ENCODE results near the gene DCDC2C.

The DCDC2C gene

DNA sequence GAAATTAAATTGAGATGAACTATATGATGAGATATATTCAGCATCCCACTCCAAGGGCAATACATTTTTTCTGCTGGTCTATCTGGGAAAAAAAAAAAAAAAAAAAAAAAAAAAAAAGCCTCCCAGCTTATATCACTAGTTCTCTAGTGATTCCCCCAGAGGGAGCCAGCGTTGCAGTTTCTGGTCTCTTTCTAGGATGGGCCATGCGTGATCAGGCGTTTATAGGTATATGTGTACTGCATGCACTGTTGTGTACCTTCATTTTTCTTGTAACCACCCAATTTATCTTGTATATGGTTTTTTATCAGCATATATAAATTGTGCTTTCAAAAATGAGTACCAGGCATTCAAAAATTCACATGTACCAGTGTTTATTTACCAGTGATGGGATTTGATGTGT lies 35.1 kb downstream of the DCDC2C start:
- Mint-ChIP-seq H3K27me3 (peaks cover 5 to 7% of the 10 kb centered on the region in 2 donors), H3K9me3 (no peaks in the 10 kb centered on the region), H3K4me1 (no peaks in the 10 kb centered on the region), H3K4me3 (no peak overlapping the region), H3K27ac (no peak overlapping the region), H3K36me3 (no peaks in the 10 kb centered on the region)
- no peak for DNase-seq
- ATAC-seq (replicated peaks): peak in 1 of 2 donors; percentile 58

DNA sequence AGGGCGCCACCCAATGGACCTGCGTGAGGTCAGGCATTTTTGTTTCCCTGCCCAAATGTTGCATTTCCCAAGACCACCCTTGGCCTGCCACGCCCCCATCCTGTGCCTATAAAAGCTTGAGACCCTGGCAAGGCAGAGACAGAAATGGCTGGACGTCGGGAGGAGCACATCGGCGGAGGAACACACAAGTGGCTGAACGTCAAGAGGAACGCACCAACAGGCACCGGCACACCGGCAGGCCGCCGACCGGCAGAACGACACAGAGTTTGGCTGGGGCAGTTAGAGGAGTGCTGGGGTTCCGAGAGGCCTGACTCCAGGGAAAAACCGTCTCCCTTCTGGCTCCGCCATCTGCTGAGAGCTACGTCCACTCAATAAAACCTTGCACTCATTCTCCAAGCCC lies 35.9 kb downstream of the DCDC2C start:
- ATAC-seq (replicated peaks) (no peak), DNase-seq (no peak)
- peaks cover 7 to 10% of the 10 kb centered on the region in 2 donors for H3K27me3 Mint-ChIP-seq
- no peak overlapping the region for H3K4me3 Mint-ChIP-seq
- no peak overlapping the region for H3K27ac Mint-ChIP-seq
- no peaks in the 10 kb centered on the region for H3K4me1 Mint-ChIP-seq
- H3K9me3 Mint-ChIP-seq: no peaks in the 10 kb centered on the region
- no peaks in the 10 kb centered on the region for H3K36me3 Mint-ChIP-seq

DNA sequence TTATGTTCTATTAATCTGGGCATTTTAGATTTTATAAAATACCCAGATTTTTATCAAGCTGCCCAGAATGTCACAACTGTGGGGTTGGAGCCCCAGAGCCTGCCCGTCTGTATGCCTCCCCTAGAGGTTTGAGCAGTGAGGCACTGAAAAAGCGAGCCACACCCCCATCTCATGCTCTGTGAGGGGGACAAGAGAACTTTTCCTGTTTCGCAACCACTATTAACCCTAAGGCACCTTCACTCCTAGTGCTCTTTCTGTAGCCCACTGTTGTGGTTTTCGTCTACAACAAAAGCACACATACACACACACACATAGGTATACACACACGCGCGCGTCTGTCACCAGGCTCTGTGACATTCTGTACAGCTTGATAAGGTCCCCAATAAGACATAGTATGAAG lies 38.0 kb downstream of the DCDC2C start:
- H3K4me3 Mint-ChIP-seq: no peak overlapping the region
- ATAC-seq (replicated peaks): no peak
- no peaks in the 10 kb centered on the region for H3K36me3 Mint-ChIP-seq
- no peaks in the 10 kb centered on the region for H3K9me3 Mint-ChIP-seq
- peaks cover 0 to 7% of the 10 kb centered on the region in 2 donors for H3K27me3 Mint-ChIP-seq
- no peak for DNase-seq
- no peak overlapping the region for H3K27ac Mint-ChIP-seq
- no peaks in the 10 kb centered on the region for H3K4me1 Mint-ChIP-seq

DNA sequence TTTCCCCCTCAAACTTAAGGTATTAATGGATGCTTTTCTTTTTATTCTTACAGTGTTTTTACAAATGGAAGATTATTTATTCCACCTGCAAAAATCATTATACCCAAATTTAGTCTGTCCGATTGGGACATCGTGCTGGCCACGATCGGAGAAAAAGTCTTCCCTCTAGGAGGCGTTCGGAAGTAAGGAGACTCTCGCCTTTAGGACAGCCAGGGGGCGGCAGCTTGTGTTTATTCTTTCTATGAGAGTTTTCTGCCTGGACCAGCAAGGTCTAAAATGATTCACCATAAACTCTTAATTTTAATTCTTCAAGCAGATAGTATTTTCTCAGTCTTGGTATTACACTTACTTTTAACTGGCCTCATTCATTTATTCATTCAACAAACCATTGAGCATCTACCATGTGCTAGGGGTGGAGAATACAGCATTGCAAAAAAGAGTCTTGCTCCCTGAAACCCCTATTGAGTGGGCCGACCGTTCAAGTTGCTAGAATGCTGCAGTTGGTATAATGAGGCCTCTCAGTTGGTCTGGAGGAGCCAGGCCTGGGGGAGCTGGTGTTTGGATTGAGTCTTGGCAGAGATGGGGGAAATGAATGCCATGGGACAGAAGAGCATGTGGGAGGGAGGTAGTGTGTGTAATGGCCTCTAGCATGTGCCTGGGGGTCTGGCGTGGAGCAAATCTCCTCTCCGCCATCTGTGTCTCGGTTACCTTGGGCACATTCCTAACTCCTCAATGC lies 38.7 kb downstream of the DCDC2C start:
- peaks cover 0 to 7% of the 10 kb centered on the region in 2 donors for H3K27me3 Mint-ChIP-seq
- DNase-seq (no peak), ATAC-seq (replicated peaks) (no peak)
- no peak overlapping the region for H3K27ac Mint-ChIP-seq
- H3K4me3 Mint-ChIP-seq: no peak overlapping the region
- H3K4me1 Mint-ChIP-seq: no peaks in the 10 kb centered on the region
- H3K36me3 Mint-ChIP-seq: no peaks in the 10 kb centered on the region
- no peaks in the 10 kb centered on the region for H3K9me3 Mint-ChIP-seq

DNA sequence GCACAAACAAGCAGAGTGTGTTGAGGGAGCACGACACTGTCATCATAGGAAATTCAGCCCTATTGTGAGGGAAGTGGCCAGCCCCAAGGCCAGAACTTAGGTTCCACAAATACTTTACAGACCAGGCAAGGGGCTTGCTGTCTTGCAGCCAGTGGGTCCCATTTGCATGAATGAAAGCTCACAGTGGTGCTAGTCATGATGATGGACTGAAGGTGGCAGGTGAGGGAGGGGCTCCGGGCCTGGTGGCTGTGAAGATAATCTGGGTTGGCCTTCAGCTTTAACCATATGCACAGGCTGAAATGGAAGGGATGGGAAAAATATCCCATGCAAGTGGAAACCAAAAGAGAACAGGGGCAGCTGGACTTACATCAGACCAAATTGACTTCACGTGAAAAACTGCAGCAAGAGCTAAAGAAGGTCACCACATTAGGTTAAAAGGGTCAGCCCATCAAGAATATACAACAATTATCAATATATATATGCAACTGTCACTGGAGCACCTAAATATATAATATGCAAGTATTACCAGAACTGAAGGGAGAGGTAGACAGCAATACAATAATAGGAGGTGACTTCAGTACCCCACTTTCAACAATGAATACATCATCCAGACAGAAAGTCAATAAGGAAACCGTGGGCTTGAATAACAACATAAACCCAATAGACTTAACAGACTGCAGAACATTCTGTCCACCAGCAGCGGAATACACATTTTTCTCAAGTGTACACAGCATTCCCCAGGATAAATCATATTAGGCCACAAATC lies 39.6 kb downstream of the DCDC2C start:
- Mint-ChIP-seq H3K4me3 (no peak overlapping the region), H3K36me3 (no peaks in the 10 kb centered on the region), H3K27me3 (peaks cover 4 to 11% of the 10 kb centered on the region in 2 donors), H3K27ac (no peak overlapping the region), H3K9me3 (no peaks in the 10 kb centered on the region), H3K4me1 (no peaks in the 10 kb centered on the region)
- ATAC-seq (replicated peaks): no peak
- DNase-seq: no peak

DNA sequence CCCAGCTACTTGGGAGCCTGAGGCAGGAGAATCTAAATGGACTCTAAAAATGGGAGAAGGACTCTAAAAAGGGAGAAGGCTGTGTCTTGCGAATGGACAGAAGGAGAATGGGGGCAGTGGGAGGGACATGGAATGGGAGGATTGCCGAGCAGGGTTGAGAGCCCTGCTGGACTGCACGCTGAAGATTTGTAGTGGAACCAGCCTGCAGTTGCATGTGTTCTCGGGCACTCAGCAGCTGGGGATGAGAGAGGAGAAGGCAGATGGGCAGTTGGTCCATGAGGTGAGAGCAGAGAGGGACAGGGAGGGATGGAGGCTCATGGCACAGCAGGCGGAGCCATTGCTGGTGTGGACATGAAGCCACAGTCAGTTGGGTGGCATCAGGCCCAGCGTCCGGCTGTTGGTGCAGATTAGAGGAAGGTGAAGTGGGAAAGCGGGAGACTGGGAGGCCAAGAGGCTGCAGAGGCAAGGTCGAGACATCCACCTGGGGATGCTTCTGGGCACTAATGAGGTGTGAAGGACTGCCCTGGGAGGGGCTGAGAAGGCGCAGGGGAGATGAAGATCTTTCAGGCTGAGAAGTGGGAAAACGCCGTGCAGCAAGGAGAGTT lies 40.7 kb downstream of the DCDC2C start:
- no peak for ATAC-seq (replicated peaks)
- no peaks in the 10 kb centered on the region for H3K9me3 Mint-ChIP-seq
- H3K27me3 Mint-ChIP-seq: peaks cover 6 to 13% of the 10 kb centered on the region in 2 donors

DNA sequence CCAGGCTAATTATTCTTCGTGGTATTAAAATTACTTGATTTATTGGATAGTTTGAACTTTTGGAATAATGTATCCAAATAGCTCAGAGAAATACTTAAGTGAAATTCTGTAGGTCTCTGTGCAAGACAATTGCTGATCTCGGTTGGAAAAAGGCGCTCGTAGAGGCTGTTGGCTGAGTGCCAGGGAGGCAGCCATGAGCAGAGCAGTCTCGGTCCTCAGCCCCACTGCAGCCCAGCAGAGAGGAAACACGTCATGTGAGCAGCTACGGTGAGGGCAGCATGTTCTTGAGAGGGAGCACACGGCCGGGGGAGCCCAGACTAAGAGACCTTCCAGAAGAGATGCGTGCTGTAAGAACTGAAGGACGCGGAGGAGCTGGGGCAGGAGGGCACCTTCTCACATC lies 42.5 kb downstream of the DCDC2C start:
- H3K27ac Mint-ChIP-seq: no peak overlapping the region
- no peak overlapping the region for H3K4me3 Mint-ChIP-seq
- ATAC-seq (replicated peaks): no peak
- H3K27me3 Mint-ChIP-seq: peaks cover 6 to 16% of the 10 kb centered on the region in 2 donors
- H3K36me3 Mint-ChIP-seq: no peaks in the 10 kb centered on the region
- no peaks in the 10 kb centered on the region for H3K4me1 Mint-ChIP-seq
- H3K9me3 Mint-ChIP-seq: no peaks in the 10 kb centered on the region
- no peak for DNase-seq

More for the DNA sequence above, 40.7 kb downstream of the DCDC2C start:
- Mint-ChIP-seq H3K36me3 (no peaks in the 10 kb centered on the region), H3K4me1 (no peaks in the 10 kb centered on the region), H3K4me3 (no peak overlapping the region), H3K27ac (no peak overlapping the region)
- DNase-seq: no peak

DNA sequence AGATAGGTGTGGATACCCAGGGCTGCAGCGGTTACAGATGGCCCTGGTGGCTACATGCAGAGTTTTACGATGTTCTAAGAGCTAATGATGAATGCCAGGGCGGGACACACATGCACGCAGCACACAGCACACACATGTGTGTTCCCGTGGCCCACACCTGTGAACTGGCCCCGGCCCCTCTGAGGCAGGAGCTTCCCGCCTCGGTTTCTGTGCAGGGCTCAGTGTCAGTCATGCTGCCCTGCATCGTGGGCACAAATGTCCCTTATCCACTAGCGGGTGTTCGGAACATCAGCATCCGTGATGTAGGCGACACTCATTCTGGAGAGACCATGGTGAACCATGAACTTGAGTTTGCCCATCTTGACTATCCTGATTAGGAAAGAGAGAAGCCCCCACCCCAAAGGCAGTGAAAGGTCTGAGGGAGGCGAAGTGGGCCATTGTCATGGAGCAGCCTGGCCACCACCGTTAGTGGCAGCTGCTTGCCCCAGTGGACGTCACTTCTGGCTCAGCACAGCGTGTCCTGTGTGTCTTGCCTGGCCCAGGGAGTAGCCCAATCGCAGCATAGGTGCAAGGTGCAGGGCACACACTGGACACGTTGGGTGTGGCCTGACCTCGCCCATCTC lies 43.8 kb downstream of the DCDC2C start:
- ATAC-seq (replicated peaks) (no peak), DNase-seq (no peak)
- H3K4me1 Mint-ChIP-seq: no peaks in the 10 kb centered on the region
- no peaks in the 10 kb centered on the region for H3K36me3 Mint-ChIP-seq
- H3K27me3 Mint-ChIP-seq: peaks cover 6 to 16% of the 10 kb centered on the region in 2 donors
- no peak overlapping the region for H3K27ac Mint-ChIP-seq
- H3K4me3 Mint-ChIP-seq: no peak overlapping the region
- H3K9me3 Mint-ChIP-seq: no peaks in the 10 kb centered on the region

DNA sequence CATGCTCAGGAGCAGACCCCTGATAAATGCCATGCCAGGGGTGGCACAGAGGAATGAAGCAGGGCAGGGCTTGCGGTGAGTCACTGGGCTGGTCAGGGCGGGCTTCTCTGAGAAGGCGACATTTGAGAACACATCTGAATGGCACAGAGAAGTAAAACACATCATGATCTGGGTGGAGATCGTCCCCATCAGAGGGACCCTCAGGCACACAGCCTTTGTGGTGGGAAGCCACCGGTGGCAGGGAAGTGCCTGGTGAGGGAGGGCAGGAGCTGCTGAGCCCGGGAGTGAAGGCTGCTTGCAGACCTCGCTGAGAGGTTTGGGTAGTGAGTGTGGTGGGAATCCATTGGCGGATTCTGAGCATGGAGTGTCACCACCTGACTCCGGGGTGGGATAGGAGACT lies 44.5 kb downstream of the DCDC2C start:
- ATAC-seq (replicated peaks) (no peak), DNase-seq (no peak)
- no peak overlapping the region for H3K27ac Mint-ChIP-seq
- H3K9me3 Mint-ChIP-seq: no peaks in the 10 kb centered on the region
- peaks cover 6 to 16% of the 10 kb centered on the region in 2 donors for H3K27me3 Mint-ChIP-seq
- H3K4me3 Mint-ChIP-seq: no peak overlapping the region
- H3K4me1 Mint-ChIP-seq: no peaks in the 10 kb centered on the region
- H3K36me3 Mint-ChIP-seq: no peaks in the 10 kb centered on the region

DNA sequence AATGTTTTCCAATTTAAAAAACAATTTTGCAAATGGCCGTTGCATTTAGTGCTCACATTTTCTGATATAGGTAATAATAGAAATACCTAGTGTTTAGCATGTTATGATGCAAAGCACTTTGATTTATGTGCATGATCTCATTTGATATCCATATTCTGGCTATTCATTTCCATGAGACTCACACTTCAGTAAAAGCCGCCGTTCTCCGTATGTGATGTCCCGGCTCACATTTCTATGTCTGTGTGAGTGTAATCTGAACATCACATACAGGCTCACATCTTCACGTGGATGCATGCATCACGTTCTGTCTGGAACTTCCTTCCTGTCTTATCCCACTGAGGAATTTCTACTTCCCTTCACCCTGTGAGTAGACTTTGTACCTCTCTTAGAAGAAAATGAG lies 45.8 kb downstream of the DCDC2C start:
- Mint-ChIP-seq H3K27me3 (peaks cover 6 to 12% of the 10 kb centered on the region in 2 donors), H3K36me3 (no peaks in the 10 kb centered on the region), H3K4me3 (no peak overlapping the region), H3K9me3 (no peaks in the 10 kb centered on the region), H3K27ac (no peak overlapping the region), H3K4me1 (no peaks in the 10 kb centered on the region)
- ATAC-seq (replicated peaks): no peak
- no peak for DNase-seq

DNA sequence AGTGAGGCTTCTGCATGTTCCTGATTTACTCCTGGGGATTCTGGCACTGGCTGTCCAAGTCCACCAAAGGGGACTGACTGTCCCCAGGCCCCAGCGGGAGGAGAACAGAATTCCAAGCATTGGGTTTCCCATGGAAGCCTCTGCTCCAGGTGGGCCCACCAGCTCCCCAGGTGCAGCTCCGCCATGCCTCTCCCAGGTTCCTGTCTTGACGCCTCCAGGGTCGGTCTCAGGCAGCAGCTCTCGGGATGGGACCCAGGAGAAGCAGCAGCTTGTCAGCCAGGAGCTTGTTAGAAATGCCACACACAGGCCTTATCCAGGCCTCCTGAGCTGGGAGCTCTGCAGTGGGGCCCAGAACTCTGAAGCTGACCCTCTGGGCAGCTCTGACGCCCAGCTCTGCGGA lies 47.9 kb downstream of the DCDC2C start:
- DNase-seq (no peak), ATAC-seq (replicated peaks) (no peak)
- Mint-ChIP-seq H3K4me3 (no peak overlapping the region), H3K27ac (no peak overlapping the region), H3K36me3 (no peaks in the 10 kb centered on the region), H3K9me3 (peaks cover 3 to 4% of the 10 kb centered on the region in 2 donors), H3K27me3 (peaks cover 6 to 9% of the 10 kb centered on the region in 2 donors), H3K4me1 (no peaks in the 10 kb centered on the region)

DNA sequence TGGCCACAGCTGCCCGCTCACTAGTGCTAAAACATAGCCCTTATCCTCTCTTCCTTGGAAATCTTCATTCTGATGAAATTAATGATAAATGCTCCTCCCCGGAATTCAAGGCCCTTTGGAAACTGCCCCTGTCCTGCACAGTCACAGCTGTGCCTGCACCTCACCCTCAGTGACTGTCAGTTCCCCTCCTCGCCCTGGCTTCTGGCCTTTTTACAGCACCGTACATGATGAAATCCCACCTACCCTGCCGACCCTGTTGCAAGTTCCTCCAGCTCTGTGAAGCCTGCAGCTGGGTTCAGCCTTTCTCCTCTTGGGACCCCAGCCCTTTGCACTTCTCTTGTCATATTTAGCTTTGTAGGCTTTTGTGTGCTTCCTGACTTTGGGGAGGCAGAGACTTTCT lies 48.4 kb downstream of the DCDC2C start:
- DNase-seq (no peak), ATAC-seq (replicated peaks) (no peak)
- H3K9me3 Mint-ChIP-seq: peaks cover 3 to 4% of the 10 kb centered on the region in 2 donors
- H3K4me1 Mint-ChIP-seq: no peaks in the 10 kb centered on the region
- H3K4me3 Mint-ChIP-seq: no peak overlapping the region
- H3K36me3 Mint-ChIP-seq: no peaks in the 10 kb centered on the region
- H3K27ac Mint-ChIP-seq: no peak overlapping the region
- H3K27me3 Mint-ChIP-seq: peaks cover 6 to 9% of the 10 kb centered on the region in 2 donors

DNA sequence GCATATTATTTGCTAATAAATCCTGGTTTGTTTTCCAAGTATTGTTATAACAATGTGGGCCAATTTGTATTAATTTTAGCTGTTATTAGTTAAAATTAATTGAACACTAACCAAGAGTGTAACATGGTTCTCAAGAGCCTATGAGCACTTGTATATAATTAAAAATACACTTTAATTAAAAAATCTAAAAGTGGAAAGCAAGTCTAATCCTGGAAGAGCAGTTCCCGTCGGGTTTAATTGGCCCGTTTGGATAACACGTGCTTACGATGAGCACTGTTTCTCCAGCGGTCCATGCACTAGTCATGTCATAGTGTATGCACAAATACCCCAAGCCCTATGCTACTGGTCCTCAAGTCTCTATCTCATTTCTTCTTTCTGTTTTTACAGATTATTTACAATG lies 49.0 kb downstream of the DCDC2C start:
- Mint-ChIP-seq H3K27me3 (peaks cover 6 to 9% of the 10 kb centered on the region in 2 donors), H3K9me3 (peaks cover 3 to 4% of the 10 kb centered on the region in 2 donors), H3K4me1 (no peaks in the 10 kb centered on the region), H3K36me3 (no peaks in the 10 kb centered on the region), H3K4me3 (no peak overlapping the region), H3K27ac (no peak overlapping the region)
- ATAC-seq (replicated peaks) (no peak), DNase-seq (no peak)

DNA sequence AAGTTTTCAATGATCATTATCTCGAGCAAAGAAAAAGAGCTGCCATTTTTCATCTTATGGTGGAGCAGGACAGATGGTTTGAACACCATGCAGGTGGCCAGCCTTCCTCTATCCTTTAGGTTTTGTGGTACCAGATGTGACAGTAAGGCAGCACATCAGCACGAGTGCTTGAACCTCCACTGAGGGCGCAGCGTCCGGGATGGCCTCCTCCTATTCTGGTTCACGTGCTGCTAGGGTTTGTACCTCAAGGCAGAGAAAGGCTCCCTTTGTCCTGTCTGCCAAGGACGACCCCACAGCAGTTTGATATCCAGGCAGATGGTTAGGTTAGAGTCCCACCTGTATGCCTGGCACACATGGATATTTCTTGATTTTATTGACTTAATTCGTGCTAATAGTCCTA lies 50.2 kb downstream of the DCDC2C start:
- Mint-ChIP-seq H3K4me1 (no peaks in the 10 kb centered on the region), H3K4me3 (no peak overlapping the region), H3K27ac (no peak overlapping the region), H3K27me3 (peaks cover 0 to 3% of the 10 kb centered on the region in 2 donors), H3K9me3 (peaks cover 3 to 4% of the 10 kb centered on the region in 2 donors), H3K36me3 (no peaks in the 10 kb centered on the region)
- ATAC-seq (replicated peaks): no peak
- DNase-seq: no peak

Data from stimulated activated naive B cell treated with anti-CD40 and anti-IgM and Interleukin-4, amounts not matched to agents 10 μg/mL and 1 μg/mL and 100 μg/mL, for 72 hours (primary cell).